22Rv1 (cell line): ENCODE data around the gene BHMT.
"Not testable (repeated sequence)": the region's sequence is repeated elsewhere in the genome, so short reads cannot be mapped to it uniquely, and the experiment has no call there.

Source experiments
- H3K27ac ChIP-seq: fragments of 450-650 bp; 2 replicates; pipeline ENCODE4 v1.5.1; 2017
- CTCF ChIP-seq: fragments of 450-650 bp; IDR thresholded peaks from 2 replicates; pipeline ENCODE4 v1.5.1; 2017; ENCODE audit warnings: mild to moderate bottlenecking
- ZFX ChIP-seq: fragments of 450-650 bp; IDR thresholded peaks from 2 replicates; pipeline ENCODE4 v1.6.1; 2017; ENCODE audit warnings: antibody characterized with exemption, borderline replicate concordance

BHMT gene

GRCh38 chr5:79136618-79137017 lies 25.0 kb downstream of the BHMT start:
- TF ChIP-seq ZFX, result no peak
- H3K27ac ChIP-seq, result no peak overlapping the region

- no peak overlapping the region for H3K27ac ChIP-seq
- TF ChIP-seq CTCF, result no peak
- no peak for TF ChIP-seq ZFX
These were observed 28.9 kb downstream of the BHMT start for GRCh38 chr5:79140553-79140952.

GRCh38 chr5:79143684-79144379 lies 32.2 kb downstream of the BHMT start:
- H3K27ac ChIP-seq, result no peak overlapping the region
- TF ChIP-seq CTCF (no peak), ZFX (no peak)

GRCh38 chr5:79147076-79147475 lies 35.5 kb downstream of the BHMT start:
- TF ChIP-seq ZFX, result no peak
- TF ChIP-seq CTCF, result no peak
- H3K27ac ChIP-seq, result no peak overlapping the region

- H3K27ac ChIP-seq, result no peak overlapping the region
- TF ChIP-seq ZFX (no peak), CTCF (no peak)
These were observed 37.8 kb downstream of the BHMT start for GRCh38 chr5:79149433-79149832.

GRCh38 chr5:79151942-79152671 lies 40.5 kb downstream of the BHMT start:
- no peak for TF ChIP-seq ZFX
- TF ChIP-seq CTCF, result no peak
- no peak overlapping the region for H3K27ac ChIP-seq

- no peak for TF ChIP-seq CTCF
- no peak for TF ChIP-seq ZFX
- H3K27ac ChIP-seq, result no peak overlapping the region
These were observed 45.7 kb downstream of the BHMT start for GRCh38 chr5:79157305-79157704.

- H3K27ac ChIP-seq, result not testable (repeated sequence)
These were observed 50.0 kb downstream of the BHMT start for GRCh38 chr5:79161647-79162046.
